ENCODE data around the gene CNTF. TPM values are rescaled to one million over a fixed set of nuclear protein-coding genes. Genes with fewer than 3 reads are reported as not detected.

Gene CNTF
- total RNA-seq, 1 donor from 2014 or later = 3.9 TPM

- H3K4me3 Mint-ChIP-seq (ENCODE audit: low read depth) = no peak overlapping the region
- H3K36me3 Mint-ChIP-seq (ENCODE audit: insufficient read depth) = peaks cover 9% of the 10 kb centered on the region
- DNase-seq (ENCODE audit: low spot score, unreplicated experiment) = no peak
- peaks cover 8% of the 10 kb centered on the region for H3K4me1 Mint-ChIP-seq (ENCODE audit: low read depth)
- H3K27me3 Mint-ChIP-seq = no peaks in the 10 kb centered on the region
- TF ChIP-seq CTCF (IDR thresholded peaks at IDR 0.05; ENCODE audit: unreplicated experiment) = no peak
- H3K27ac Mint-ChIP-seq = no peak overlapping the region
- no peaks in the 10 kb centered on the region for H3K9me3 Mint-ChIP-seq (ENCODE audit: low read depth)
Measured at GRCh38 chr11:58628446-58628845, 6.0 kb downstream of the CNTF start.

- no peak for DNase-seq (ENCODE audit: low spot score, unreplicated experiment)
- Mint-ChIP-seq H3K4me3 (ENCODE audit: low read depth) (no peak overlapping the region), H3K27ac (peak overlapping the region; percentile 67), H3K27me3 (no peaks in the 10 kb centered on the region), H3K36me3 (ENCODE audit: insufficient read depth) (peaks cover 3% of the 10 kb centered on the region), H3K9me3 (ENCODE audit: low read depth) (no peaks in the 10 kb centered on the region), H3K4me1 (ENCODE audit: low read depth) (peaks cover 8% of the 10 kb centered on the region)
- peak; percentile 55 for TF ChIP-seq CTCF (IDR thresholded peaks at IDR 0.05; ENCODE audit: unreplicated experiment)
Measured at GRCh38 chr11:58629857-58630256, 7.4 kb downstream of the CNTF start.

GRCh38 chr11:58631378-58631777 lies 8.9 kb downstream of the CNTF start:
- peaks cover 2% of the 10 kb centered on the region for H3K36me3 Mint-ChIP-seq (ENCODE audit: insufficient read depth)
- no peak overlapping the region for H3K4me3 Mint-ChIP-seq (ENCODE audit: low read depth)
- DNase-seq (ENCODE audit: low spot score, unreplicated experiment) = no peak
- no peaks in the 10 kb centered on the region for H3K27me3 Mint-ChIP-seq
- peaks cover 8% of the 10 kb centered on the region for H3K4me1 Mint-ChIP-seq (ENCODE audit: low read depth)
- no peak for TF ChIP-seq CTCF (IDR thresholded peaks at IDR 0.05; ENCODE audit: unreplicated experiment)
- no peaks in the 10 kb centered on the region for H3K9me3 Mint-ChIP-seq (ENCODE audit: low read depth)
- peak overlapping the region; percentile 64 for H3K27ac Mint-ChIP-seq

DNA sequence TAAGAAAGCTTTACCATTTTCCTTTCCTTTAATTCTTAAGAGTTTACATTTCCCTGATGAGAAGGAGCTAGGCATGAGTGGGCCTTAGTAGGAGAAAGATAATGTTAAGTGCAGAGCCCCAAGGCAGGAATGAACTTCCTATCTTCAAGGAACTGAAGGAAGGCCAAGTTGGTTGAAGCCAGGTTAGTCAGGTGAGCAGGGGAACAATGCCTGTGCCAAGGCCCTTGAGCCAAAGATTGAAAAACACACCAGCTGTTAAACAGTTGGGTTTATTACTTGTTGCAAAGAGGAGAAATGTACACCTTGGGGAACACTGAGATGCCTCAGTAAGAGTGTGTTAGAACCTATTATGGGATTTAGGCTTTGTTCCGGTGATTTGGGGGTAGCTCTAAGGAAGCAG lies 10.0 kb downstream of the CNTF start:
- no peak for TF ChIP-seq CTCF (IDR thresholded peaks at IDR 0.05; ENCODE audit: unreplicated experiment)
- Mint-ChIP-seq H3K9me3 (ENCODE audit: low read depth) (no peaks in the 10 kb centered on the region), H3K4me3 (ENCODE audit: low read depth) (no peak overlapping the region), H3K36me3 (ENCODE audit: insufficient read depth) (peaks cover 2% of the 10 kb centered on the region), H3K27me3 (no peaks in the 10 kb centered on the region), H3K27ac (no peak overlapping the region), H3K4me1 (ENCODE audit: low read depth) (peaks cover 8% of the 10 kb centered on the region)
- no peak for DNase-seq (ENCODE audit: low spot score, unreplicated experiment)

DNA sequence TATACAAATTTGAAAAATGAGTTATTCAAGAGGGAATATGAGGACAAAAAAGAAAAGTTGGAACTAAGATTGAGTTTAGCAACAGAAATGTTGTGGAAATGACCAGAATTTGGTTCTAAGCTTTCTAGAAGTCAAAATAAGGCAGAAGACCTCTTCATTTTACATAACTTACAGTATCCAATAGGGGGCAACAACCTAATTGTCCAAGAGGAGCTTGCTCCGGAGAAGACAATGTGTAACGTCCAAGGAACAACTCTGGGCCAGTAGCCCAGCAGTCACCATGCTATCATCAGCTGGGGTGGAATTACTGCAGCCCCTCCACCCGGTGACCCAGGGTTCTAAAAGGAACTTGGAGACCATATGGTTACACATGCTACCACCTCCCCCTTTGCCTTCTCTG lies 14.1 kb downstream of the CNTF start:
- Mint-ChIP-seq H3K4me3 (ENCODE audit: low read depth) (no peak overlapping the region), H3K27me3 (no peaks in the 10 kb centered on the region), H3K27ac (no peak overlapping the region), H3K4me1 (ENCODE audit: low read depth) (peaks cover 2% of the 10 kb centered on the region), H3K36me3 (ENCODE audit: insufficient read depth) (peaks cover under 1% of the 10 kb centered on the region), H3K9me3 (ENCODE audit: low read depth) (no peaks in the 10 kb centered on the region)
- no peak for TF ChIP-seq CTCF (IDR thresholded peaks at IDR 0.05; ENCODE audit: unreplicated experiment)
- DNase-seq (ENCODE audit: low spot score, unreplicated experiment) = no peak

Measured in progenitor cell of endocrine pancreas (in vitro differentiated cells).